ENCODE data around the gene ZBED1.
"Not testable (repeated sequence)": the region's sequence is repeated elsewhere in the genome, so short reads cannot be mapped to it uniquely, and the experiment has no call there.

Gene ZBED1

GRCh38 chrX:2474963-2475726 is 25.6 kb downstream of the ZBED1 start:
- ChIA-PET CTCF (no interaction called here), POLR2A (no interaction called here)
- DNase-seq (ENCODE audit: extremely low spot score) = no peak
- no peak for TF ChIP-seq FOXM1 (IDR thresholded peaks at IDR 0.05; ENCODE audit: borderline replicate concordance)
- TF ChIP-seq HDGF (IDR thresholded peaks at IDR 0.05; ENCODE audit: borderline replicate concordance) = no peak
- no peak for TF ChIP-seq FOXA1 (IDR thresholded peaks at IDR 0.05)
- TF ChIP-seq LEF1 (IDR thresholded peaks at IDR 0.05; ENCODE audit: borderline replicate concordance) = no peak
- TF ChIP-seq FOXK2 (IDR thresholded peaks at IDR 0.05) = no peak
- TF ChIP-seq ARNT (IDR thresholded peaks at IDR 0.05) = no peak
- TF ChIP-seq NFRKB (IDR thresholded peaks at IDR 0.05) = no peak
- no peak for TF ChIP-seq PKNOX1 (IDR thresholded peaks at IDR 0.05)
- TF ChIP-seq SP1 (IDR thresholded peaks at IDR 0.05) = no peak
- no peak for TF ChIP-seq SUZ12 (IDR thresholded peaks at IDR 0.05)
- no peak for TF ChIP-seq CTBP1 (IDR thresholded peaks at IDR 0.05; ENCODE audit: borderline replicate concordance)
- no peak for TF ChIP-seq ELF4 (IDR thresholded peaks at IDR 0.05)
- TF ChIP-seq TARDBP (IDR thresholded peaks at IDR 0.05) = no peak
- TF ChIP-seq ZNF384 (IDR thresholded peaks at IDR 0.05) = no peak
- no peak for TF ChIP-seq BHLHE40 (IDR thresholded peaks at IDR 0.05; ENCODE audit: borderline replicate concordance)
- no peak; the same call in 1 of the 2 replicates for TF ChIP-seq L3MBTL2 (conservative IDR thresholded peaks at IDR 0.05)

- peak; percentile 38; the same call in 1 of the 2 replicates for TF ChIP-seq FOXM1 (IDR thresholded peaks at IDR 0.05; ENCODE audit: borderline replicate concordance)
- TF ChIP-seq TARDBP (IDR thresholded peaks at IDR 0.05) = no peak
- POLR2A ChIA-PET = no interaction called here
- no peak for DNase-seq (ENCODE audit: extremely low spot score)
- CTCF ChIA-PET = no interaction called here
Observed at GRCh38 chrX:2474280-2474962, 26.4 kb downstream of the ZBED1 start.

- CTCF ChIA-PET; POLR2A ChIA-PET; DNase-seq (ENCODE audit: extremely low spot score): not testable (repeated sequence)
Observed at GRCh38 chrX:2473064-2473463, 27.7 kb downstream of the ZBED1 start.

GRCh38 chrX:2471641-2472040 is 29.1 kb downstream of the ZBED1 start:
- ChIA-PET POLR2A (no interaction called here), CTCF (no interaction called here)
- TF ChIP-seq SP1 (IDR thresholded peaks at IDR 0.05) = no peak
- no peak for TF ChIP-seq TARDBP (IDR thresholded peaks at IDR 0.05)
- no peak for TF ChIP-seq NFRKB (IDR thresholded peaks at IDR 0.05)
- TF ChIP-seq CTBP1 (IDR thresholded peaks at IDR 0.05; ENCODE audit: borderline replicate concordance) = no peak
- no peak for TF ChIP-seq SUZ12 (IDR thresholded peaks at IDR 0.05)
- TF ChIP-seq PKNOX1 (IDR thresholded peaks at IDR 0.05) = no peak
- DNase-seq (ENCODE audit: extremely low spot score) = no peak

GRCh38 chrX:2471126-2471525 is 29.6 kb downstream of the ZBED1 start:
- DNase-seq (ENCODE audit: extremely low spot score); POLR2A ChIA-PET; CTCF ChIA-PET: not testable (repeated sequence)

- DNase-seq (ENCODE audit: extremely low spot score); POLR2A ChIA-PET; CTCF ChIA-PET: not testable (repeated sequence)
Observed at GRCh38 chrX:2469852-2470251, 30.9 kb downstream of the ZBED1 start.

GRCh38 chrX:2469196-2469685 is 31.5 kb downstream of the ZBED1 start:
- DNase-seq (ENCODE audit: extremely low spot score) = no peak
- ChIA-PET CTCF (no interaction called here), POLR2A (no interaction called here)
- TF ChIP-seq ZNF384 (IDR thresholded peaks at IDR 0.05) = no peak
- TF ChIP-seq TARDBP (IDR thresholded peaks at IDR 0.05) = no peak
- no peak for TF ChIP-seq NFRKB (IDR thresholded peaks at IDR 0.05)

GRCh38 chrX:2468261-2469195 is 32.2 kb downstream of the ZBED1 start:
- POLR2A ChIA-PET = no interaction called here
- no peak for DNase-seq (ENCODE audit: extremely low spot score)
- CTCF ChIA-PET = no interaction called here
- no peak for TF ChIP-seq SUZ12 (IDR thresholded peaks at IDR 0.05)
- TF ChIP-seq FOXM1 (IDR thresholded peaks at IDR 0.05; ENCODE audit: borderline replicate concordance) = 0 out of 2 replicates have a peak, but pooled peaks have one; percentile 15
